Globus pallidus (tissue), 1 donor: ENCODE data around the gene IRF2.
A peak's percentile ranks its signal among the peaks of the same experiment; 100 is the strongest.

Source experiments
- DNase-seq: peaks from one replicate; pipeline ENCODE4 v3.0.0-alpha.2; 2015; ENCODE audit warnings: low spot score

The IRF2 gene

GRCh38 chr4:184474263-184475095 is at the start of gene IRF2:
IRF2 (minus strand) TSS chr4:184474550; CDS start chr4:184429064, 45,486 bp downstream.
- DNase-seq, result peak; percentile 98

GRCh38 chr4:184515606-184516005 is 41.3 kb upstream of the IRF2 start:
- DNase-seq, result no peak

GRCh38 chr4:184514121-184514988 is 40.0 kb upstream of the IRF2 start:
- peak; percentile 86 for DNase-seq

GRCh38 chr4:184513802-184514120 is 39.4 kb upstream of the IRF2 start:
- DNase-seq, result no peak

GRCh38 chr4:184511156-184511555 is 36.8 kb upstream of the IRF2 start:
- no peak for DNase-seq

- no peak for DNase-seq
These were observed 36.1 kb upstream of the IRF2 start for GRCh38 chr4:184510401-184510800.

- DNase-seq, result peak; percentile 70
These were observed 32.3 kb upstream of the IRF2 start for GRCh38 chr4:184506527-184507121.

- no peak for DNase-seq
These were observed 30.0 kb upstream of the IRF2 start for GRCh38 chr4:184504385-184504784.

- no peak for DNase-seq
These were observed 29.5 kb upstream of the IRF2 start for GRCh38 chr4:184503869-184504300.

- DNase-seq, result no peak
These were observed 26.6 kb upstream of the IRF2 start for GRCh38 chr4:184500748-184501589.

- no peak for DNase-seq
These were observed 25.6 kb upstream of the IRF2 start for GRCh38 chr4:184499996-184500395.

GRCh38 chr4:184498598-184498997 is 24.2 kb upstream of the IRF2 start:
- no peak for DNase-seq

- no peak for DNase-seq
These were observed 15.4 kb upstream of the IRF2 start for GRCh38 chr4:184489771-184490170.

- no peak for DNase-seq
These were observed 13.2 kb upstream of the IRF2 start for GRCh38 chr4:184487503-184487902.

GRCh38 chr4:184485279-184485678 is 10.9 kb upstream of the IRF2 start:
- DNase-seq, result no peak

- DNase-seq, result no peak
These were observed 7.2 kb upstream of the IRF2 start for GRCh38 chr4:184481544-184481943.

- DNase-seq, result no peak
These were observed 5.2 kb upstream of the IRF2 start for GRCh38 chr4:184479516-184479950.

GRCh38 chr4:184477201-184477999 is 3.0 kb upstream of the IRF2 start:
- peak; percentile 98 for DNase-seq

- DNase-seq, result no peak
These were observed 2.3 kb upstream of the IRF2 start for GRCh38 chr4:184476695-184477094.

GRCh38 chr4:184475498-184475897 is 1.1 kb upstream of the IRF2 start:
- DNase-seq, result no peak

GRCh38 chr4:184475096-184475461 is 729 bp upstream of the IRF2 start:
- peak; percentile 64 for DNase-seq
